ENCODE data around the gene ZXDC. TPM values are rescaled to one million over a fixed set of nuclear protein-coding genes. Genes with fewer than 3 reads are reported as not detected.

ZXDC gene
- total RNA-seq, 1 experiment from 2014 or later: 17.2 TPM

DNA sequence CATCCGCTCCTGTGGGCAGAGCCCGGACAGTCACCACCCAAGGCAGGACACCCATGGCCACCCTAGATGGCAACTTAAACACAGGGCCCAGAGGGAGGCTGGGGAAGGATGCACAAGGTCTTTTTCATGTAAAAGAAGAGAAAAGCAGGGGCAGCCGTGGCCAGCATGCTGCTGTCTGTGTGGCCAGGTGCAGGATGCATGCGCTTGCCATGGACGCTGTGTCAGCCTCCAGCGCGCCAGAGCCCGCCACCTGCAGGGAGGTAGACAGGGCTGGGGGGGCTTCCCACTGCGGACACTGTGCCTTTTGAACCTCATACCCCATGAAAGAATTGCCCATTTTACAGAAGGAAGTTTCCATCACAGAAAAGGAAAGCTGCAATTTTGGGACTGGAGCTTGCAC, 23.7 kb upstream of the ZXDC start:
- H3K27me3 ChIP-seq: no peaks in the 10 kb centered on the region; the same call in 1 of the 2 replicates
- peaks cover 7% of the 10 kb centered on the region; the same call in 1 of the 2 replicates for H3K9me3 ChIP-seq (replicated peaks)

DNA sequence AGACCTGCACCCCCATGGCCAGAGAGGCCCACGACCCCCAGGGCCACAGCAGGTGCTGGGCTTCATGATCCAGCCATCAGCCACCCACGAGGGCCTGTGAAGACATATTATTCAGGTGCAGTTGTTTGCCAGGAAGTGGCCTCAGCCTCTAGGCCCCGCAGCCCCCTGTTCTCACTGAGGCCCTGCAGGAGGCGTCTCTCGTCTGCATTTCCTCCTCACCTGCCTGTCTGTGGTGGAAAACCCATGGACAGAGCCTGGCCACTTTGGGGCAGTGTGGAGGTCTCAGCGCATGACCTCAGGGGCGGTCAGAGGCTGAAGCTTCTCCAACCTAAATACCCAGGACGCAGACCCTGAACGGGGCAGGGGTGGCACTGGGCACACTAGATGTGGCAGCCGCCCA, 23.2 kb upstream of the ZXDC start:
- Histone ChIP-seq H3K4me3 (no peak overlapping the region), H3K36me3 (no peaks in the 10 kb centered on the region), H3K27me3 (no peaks in the 10 kb centered on the region; the same call in 1 of the 2 replicates), H3K4me1 (no peaks in the 10 kb centered on the region; the same call in 1 of the 2 replicates), H3K27ac (no peak overlapping the region), H3K9me3 (replicated peaks) (peaks cover 7% of the 10 kb centered on the region; the same call in 1 of the 2 replicates)
- DNase-seq: no peak

More for the DNA sequence above, 23.7 kb upstream of the ZXDC start:
- no peak for DNase-seq
- Histone ChIP-seq H3K4me1 (no peaks in the 10 kb centered on the region; the same call in 1 of the 2 replicates), H3K4me3 (no peak overlapping the region), H3K27ac (no peak overlapping the region), H3K36me3 (no peaks in the 10 kb centered on the region)

DNA sequence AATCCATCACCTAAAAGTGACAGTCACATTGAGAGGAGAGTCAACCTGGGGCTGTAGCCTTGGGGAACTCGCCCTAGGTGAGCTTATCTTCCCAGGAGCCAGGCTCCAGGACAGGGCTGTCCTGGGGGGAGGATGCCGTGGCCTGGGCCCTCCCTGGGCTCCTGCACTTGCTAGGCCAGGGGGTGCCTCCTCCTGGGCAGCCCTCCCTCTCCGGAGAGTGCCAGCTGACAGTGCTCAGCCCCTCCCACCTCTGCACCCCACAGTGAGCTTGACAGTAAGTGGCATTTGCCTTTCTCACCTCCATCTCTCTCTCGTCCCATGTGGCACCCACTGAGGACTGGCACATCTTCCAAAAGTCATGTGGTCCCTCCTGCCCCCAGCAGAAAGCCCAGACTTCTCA, 22.8 kb upstream of the ZXDC start:
- peaks cover 7% of the 10 kb centered on the region; the same call in 1 of the 2 replicates for H3K9me3 ChIP-seq (replicated peaks)
- no peak for DNase-seq
- no peak overlapping the region for H3K4me3 ChIP-seq
- no peaks in the 10 kb centered on the region for H3K36me3 ChIP-seq
- H3K27ac ChIP-seq: no peak overlapping the region
- H3K4me1 ChIP-seq: peaks cover 3% of the 10 kb centered on the region
- H3K27me3 ChIP-seq: peaks cover 2% of the 10 kb centered on the region; the same call in 1 of the 2 replicates

DNA sequence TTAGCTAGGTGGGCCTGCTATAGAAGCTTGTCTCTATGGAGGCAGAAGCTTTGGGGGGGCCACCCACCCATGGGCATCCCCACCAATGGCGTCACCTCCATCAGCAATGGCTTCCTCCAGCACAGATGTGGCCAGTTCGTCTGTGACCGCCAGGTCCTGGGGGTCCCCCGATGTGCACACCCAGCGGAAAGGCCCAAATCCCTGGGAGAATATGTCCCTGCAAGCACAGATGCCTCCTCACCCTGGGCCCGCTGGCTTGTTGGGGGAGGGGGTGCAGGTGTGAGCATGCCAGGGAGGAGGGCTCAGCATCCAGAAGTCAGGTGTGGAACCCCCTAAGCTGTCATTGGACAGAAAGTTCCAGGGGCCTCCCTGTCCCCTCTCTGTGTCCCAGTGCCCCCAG, 22.3 kb upstream of the ZXDC start:
- Histone ChIP-seq H3K9me3 (replicated peaks) (peaks cover 7% of the 10 kb centered on the region; the same call in 1 of the 2 replicates), H3K27ac (no peak overlapping the region), H3K4me1 (peaks cover 5% of the 10 kb centered on the region), H3K4me3 (no peak overlapping the region), H3K27me3 (peaks cover 7% of the 10 kb centered on the region; the same call in 1 of the 2 replicates), H3K36me3 (no peaks in the 10 kb centered on the region)
- DNase-seq: no peak

DNA sequence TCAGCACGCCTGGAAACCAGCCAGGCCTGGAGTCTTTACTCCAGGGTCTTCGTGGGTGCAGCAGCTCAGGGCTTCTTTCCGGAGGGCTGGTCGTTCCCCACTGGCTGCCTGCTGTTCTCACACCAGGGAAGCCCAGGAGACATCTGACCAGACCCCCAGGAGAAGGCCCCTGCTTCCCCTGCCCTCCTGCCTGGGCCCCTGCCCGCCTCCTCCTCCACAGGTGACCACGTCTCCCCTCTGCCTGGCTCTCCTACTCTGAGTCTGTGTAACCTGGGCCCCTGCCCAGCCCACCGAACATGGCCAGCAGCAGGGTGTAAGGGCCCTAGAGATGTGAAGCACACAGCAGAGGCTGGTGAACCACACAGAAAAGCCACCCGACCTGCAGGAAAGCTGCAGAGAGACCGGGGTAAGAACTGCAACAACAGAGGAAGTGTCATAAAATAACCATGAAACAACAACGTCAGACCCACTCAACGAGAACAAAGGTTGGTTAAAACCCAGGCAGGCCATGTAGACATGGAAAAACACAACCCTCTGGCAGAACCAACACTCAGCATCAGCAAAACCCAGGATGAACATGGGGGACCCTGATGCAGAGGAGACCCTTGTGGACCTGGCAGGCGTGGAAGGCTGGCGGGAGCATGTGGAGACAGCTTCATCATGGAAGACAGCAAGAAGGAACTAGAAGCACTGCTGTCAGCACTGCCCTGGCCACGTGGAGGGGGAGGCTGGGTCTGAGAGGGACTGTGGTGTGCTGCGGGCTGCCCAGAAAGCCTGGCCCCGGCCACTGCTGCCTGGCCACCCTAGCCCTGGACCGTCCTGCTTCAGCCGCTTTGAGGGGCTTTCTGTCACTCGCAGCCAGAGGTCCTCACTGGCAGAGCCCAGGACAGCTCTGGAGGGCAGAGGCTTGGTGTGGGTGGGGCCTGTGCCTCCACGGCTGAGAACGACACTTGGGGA, 21.5 kb upstream of the ZXDC start:
- H3K4me3 ChIP-seq: no peak overlapping the region
- H3K27ac ChIP-seq: no peak overlapping the region
- H3K4me1 ChIP-seq: peaks cover 5% of the 10 kb centered on the region
- peaks cover 7% of the 10 kb centered on the region; the same call in 1 of the 2 replicates for H3K27me3 ChIP-seq
- H3K36me3 ChIP-seq: no peaks in the 10 kb centered on the region
- H3K9me3 ChIP-seq (replicated peaks): no peaks in the 10 kb centered on the region; the same call in 1 of the 2 replicates
- no peak for DNase-seq

DNA sequence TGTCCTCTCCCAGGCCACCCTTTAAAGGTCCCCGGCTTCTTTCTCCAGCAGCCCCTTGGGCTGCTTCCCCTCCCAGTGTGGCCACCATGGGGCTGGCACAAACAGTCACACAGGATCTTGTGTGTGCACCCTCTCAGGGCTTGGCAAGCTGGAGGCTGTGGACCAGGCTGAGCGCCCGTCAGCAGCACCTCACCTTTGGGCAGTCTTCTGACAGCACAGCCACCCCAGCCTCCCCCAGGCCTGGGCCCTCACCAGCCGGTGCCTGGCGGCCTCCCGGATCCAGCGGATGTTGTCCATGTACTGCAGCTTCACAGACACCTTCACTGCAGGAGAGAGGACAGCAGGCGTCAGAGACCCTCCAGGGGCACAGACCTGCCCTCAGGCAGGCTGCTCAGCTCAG, 20.1 kb upstream of the ZXDC start:
- DNase-seq: no peak
- peaks cover 5% of the 10 kb centered on the region; the same call in 1 of the 2 replicates for H3K4me1 ChIP-seq
- H3K4me3 ChIP-seq: no peak overlapping the region
- no peaks in the 10 kb centered on the region for H3K9me3 ChIP-seq (replicated peaks)
- peaks cover 7% of the 10 kb centered on the region; the same call in 1 of the 2 replicates for H3K27me3 ChIP-seq
- no peak overlapping the region for H3K27ac ChIP-seq
- H3K36me3 ChIP-seq: no peaks in the 10 kb centered on the region

DNA sequence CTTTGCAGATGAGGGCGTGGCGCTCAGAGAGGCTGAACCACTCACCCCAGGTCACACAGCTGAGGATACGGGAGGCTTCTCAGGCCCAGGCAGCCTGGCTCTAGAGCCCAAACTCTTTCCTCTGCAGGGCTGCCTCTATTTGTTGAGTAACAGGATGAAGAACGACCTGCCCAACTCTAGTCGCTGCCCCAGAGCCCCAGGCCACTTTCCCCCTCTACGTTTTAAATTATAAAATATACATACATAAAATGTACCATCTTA, 19.2 kb upstream of the ZXDC start:
- Histone ChIP-seq H3K27ac (no peak overlapping the region), H3K27me3 (peaks cover 10% of the 10 kb centered on the region; the same call in 1 of the 2 replicates), H3K36me3 (no peaks in the 10 kb centered on the region), H3K4me3 (no peak overlapping the region), H3K9me3 (replicated peaks) (no peaks in the 10 kb centered on the region), H3K4me1 (peaks cover 5% of the 10 kb centered on the region; the same call in 1 of the 2 replicates)
- DNase-seq: no peak

DNA sequence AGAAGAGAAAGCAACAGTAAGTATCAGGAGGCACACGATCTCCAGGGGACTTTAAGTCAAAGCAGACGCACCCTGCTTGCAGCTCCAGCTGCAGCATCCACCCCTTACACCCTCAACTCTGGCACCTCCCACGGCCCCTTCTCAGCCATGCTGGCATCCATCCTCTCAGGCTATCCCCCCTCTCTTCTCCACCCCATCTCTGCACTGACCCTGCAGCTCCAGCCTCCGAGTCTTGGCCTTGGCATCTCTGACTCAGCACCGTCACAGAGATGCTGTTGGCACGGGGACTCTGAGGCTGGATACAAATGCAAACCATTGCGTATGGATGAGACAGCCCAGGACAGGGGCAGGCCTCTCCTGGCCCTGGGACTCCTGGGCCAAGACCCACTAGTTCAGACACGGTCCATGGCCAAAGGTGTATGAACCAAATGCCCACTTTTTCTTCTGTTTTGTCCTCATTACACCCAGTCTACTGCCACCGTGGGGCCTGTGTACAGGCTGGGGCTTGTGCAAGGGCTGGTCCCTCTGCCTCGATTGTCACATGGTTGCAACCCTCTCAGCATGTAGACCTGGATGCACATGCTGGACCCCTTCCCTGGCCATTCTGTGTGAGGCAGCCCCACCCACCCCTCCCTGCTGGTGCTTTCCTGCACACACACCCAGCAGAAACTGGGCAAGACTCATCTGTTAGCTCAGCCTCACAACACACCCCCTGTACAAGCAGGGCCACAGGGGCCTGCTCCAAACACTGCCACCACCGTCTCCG, 18.7 kb upstream of the ZXDC start:
- Histone ChIP-seq H3K36me3 (no peaks in the 10 kb centered on the region), H3K27me3 (peaks cover 10% of the 10 kb centered on the region; the same call in 1 of the 2 replicates), H3K27ac (no peak overlapping the region), H3K4me1 (peaks cover 5% of the 10 kb centered on the region; the same call in 1 of the 2 replicates), H3K9me3 (replicated peaks) (no peaks in the 10 kb centered on the region), H3K4me3 (no peak overlapping the region)
- no peak for DNase-seq

DNA sequence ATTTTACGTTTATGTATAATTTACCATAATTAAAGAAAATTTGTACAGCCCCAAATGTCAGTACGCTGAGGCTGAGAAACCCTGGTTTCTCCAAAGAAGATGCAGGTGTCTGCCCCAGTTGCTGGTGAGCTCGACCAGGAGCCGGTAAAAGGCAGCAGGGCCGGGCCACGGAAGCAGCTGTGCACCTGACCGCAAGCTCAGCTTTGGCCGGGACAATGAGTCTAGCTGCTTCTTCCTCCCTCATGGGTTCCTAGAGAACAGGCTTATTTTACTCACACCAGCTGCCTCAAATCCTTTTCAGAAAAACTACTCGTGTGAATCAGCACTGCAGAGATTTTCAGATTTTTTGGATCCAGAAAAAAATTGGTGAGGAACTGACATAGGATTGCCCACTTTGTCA, 18.0 kb upstream of the ZXDC start:
- H3K4me1 ChIP-seq: peaks cover 5% of the 10 kb centered on the region; the same call in 1 of the 2 replicates

DNA sequence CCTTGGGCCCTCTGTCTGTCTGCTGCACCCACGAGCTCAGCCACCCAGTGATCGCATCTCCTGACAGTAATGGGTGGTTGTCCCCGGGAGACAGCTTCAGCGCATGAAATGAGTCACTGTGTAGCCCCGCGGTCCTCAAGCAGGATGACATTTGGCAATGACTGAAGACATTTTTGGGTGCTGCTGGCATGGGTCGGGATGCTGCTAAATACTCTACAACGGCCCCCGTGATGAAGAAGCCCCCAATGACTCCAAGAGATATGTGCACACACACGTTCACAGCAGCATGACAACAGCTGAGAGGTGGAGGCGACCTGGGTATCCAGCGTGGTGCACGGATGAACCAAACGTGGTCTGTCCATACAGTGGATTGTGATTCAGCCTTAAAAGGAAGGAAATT, 17.4 kb upstream of the ZXDC start:
- no peak overlapping the region for H3K4me3 ChIP-seq
- H3K4me1 ChIP-seq: peaks cover 5% of the 10 kb centered on the region; the same call in 1 of the 2 replicates
- no peak overlapping the region for H3K27ac ChIP-seq
- DNase-seq: no peak
- no peaks in the 10 kb centered on the region for H3K36me3 ChIP-seq
- H3K27me3 ChIP-seq: peaks cover 10% of the 10 kb centered on the region; the same call in 1 of the 2 replicates
- H3K9me3 ChIP-seq (replicated peaks): no peaks in the 10 kb centered on the region

More for the DNA sequence above, 18.0 kb upstream of the ZXDC start:
- Histone ChIP-seq H3K4me3 (no peak overlapping the region), H3K27me3 (peaks cover 10% of the 10 kb centered on the region; the same call in 1 of the 2 replicates), H3K9me3 (replicated peaks) (no peaks in the 10 kb centered on the region), H3K27ac (no peak overlapping the region), H3K36me3 (no peaks in the 10 kb centered on the region)
- peak; percentile 49 to 61 for DNase-seq

DNA sequence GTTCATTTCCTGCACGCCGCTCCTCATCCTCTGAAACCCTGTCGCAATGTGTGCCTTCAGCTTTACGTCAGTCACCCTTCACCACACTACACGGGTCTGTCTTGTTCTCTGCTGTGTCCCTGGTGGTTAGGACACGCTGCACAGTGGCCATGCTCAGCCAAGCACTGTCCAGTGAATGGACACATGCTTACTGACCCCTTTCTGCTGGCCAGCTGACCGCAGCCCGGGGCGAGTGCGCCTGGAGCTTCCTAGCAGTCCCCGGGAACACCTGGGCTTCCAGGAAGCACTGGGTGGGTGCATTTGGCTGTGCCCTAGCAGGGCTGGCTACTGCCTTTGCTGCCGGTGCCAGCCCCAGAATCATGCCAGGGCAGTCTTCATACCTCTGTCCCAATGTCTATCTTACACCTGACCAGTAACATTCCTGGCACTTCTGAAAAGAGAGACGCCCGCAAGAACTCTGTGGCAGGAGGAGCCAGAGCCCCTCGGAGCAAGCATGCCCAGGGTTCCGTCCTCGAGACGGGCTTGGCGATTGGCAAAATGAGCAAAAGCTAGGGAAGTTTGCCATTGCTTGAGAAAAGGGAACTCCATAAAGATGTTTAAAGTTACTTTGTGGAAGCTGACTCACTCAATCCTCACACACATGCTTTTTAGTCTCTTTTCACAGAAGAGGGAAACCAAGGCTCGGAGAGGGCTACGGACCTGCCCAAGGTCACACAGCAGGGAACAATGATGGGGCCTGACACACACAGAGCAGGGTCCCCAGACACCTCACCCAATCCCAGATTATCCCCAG, 15.7 kb upstream of the ZXDC start:
- H3K4me3 ChIP-seq: no peak overlapping the region
- no peak overlapping the region for H3K27ac ChIP-seq
- peaks cover 10% of the 10 kb centered on the region; the same call in 1 of the 2 replicates for H3K27me3 ChIP-seq
- DNase-seq: no peak
- H3K36me3 ChIP-seq: no peaks in the 10 kb centered on the region
- no peaks in the 10 kb centered on the region for H3K9me3 ChIP-seq (replicated peaks)
- H3K4me1 ChIP-seq: peaks cover 12% of the 10 kb centered on the region

DNA sequence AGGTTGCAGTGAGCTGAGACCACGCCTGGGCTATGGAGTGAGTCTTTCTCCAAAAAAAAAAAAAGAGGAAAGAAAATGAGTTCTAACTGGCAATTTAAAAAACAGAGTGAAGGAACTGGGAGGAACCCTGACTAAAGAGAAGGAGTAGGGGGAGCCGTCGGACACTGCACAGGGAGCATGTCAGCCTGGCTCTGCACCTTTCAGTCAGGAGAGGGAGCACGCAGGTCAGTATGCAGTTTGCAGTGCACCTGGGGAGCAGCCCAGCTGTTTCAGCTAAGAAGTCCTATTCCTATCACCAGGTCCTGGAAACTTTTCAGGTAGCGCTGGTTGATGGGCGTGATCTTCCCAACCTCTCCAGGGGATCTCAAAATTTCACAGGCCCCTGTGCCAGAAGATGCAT, 14.9 kb upstream of the ZXDC start:
- Histone ChIP-seq H3K36me3 (no peaks in the 10 kb centered on the region), H3K27ac (no peak overlapping the region), H3K4me1 (peaks cover 15% of the 10 kb centered on the region), H3K9me3 (replicated peaks) (no peaks in the 10 kb centered on the region), H3K27me3 (peaks cover 10% of the 10 kb centered on the region; the same call in 1 of the 2 replicates), H3K4me3 (no peak overlapping the region)
- no peak for DNase-seq

DNA sequence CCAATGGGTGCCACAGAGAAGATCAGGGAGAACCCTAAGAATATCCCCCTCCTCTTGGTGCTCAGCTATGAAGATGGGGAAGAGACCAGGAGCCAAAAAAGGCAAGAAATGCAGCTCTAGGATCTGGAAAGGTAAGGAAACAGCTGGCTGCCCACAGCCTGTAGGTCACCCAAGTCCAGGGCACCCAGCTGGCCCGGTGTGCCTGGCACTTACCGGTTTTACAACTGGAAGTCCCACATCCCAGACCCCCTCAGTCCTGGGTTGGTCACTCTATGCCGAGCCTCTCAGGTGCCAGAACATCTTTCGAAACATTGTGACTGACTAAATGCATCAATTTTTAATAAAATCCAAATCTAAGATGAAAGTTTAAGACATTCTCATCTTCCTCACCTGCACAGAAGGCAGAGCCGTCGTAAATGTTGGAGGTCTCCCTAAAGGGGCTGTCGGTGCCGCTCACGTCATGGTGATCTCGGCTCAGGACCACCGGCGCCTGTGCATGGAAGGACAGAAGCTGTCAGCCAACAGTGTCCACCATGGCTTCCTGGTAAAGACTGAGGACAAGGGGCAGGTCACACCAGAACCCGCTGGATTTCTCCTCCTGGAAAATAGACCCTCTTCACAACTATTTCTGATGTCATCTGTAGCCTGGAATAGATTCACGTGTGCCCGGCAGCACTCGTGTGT, 13.3 kb upstream of the ZXDC start:
- Histone ChIP-seq H3K9me3 (replicated peaks) (no peaks in the 10 kb centered on the region), H3K4me3 (no peak overlapping the region), H3K27ac (no peak overlapping the region), H3K27me3 (peaks cover 10% of the 10 kb centered on the region; the same call in 1 of the 2 replicates), H3K36me3 (no peaks in the 10 kb centered on the region), H3K4me1 (peaks cover 15% of the 10 kb centered on the region)
- no peak for DNase-seq
